GM18873 (cell line): ENCODE measurements around the gene ADPRH.
"Not testable (repeated sequence)": the region's sequence is repeated elsewhere in the genome, so short reads cannot be mapped to it uniquely, and the experiment has no call there.

Experiments
- ATAC-seq: cut with Tn5 transposase; IDR thresholded peaks from one replicate; pipeline ENCODE4 v1.9.1; 2021; ENCODE audit warnings: mild to moderate bottlenecking, moderate library complexity, moderate number of reproducible peaks; ENCODE audit not compliant: unreplicated experiment, low FRiP score

ADPRH gene

DNA sequence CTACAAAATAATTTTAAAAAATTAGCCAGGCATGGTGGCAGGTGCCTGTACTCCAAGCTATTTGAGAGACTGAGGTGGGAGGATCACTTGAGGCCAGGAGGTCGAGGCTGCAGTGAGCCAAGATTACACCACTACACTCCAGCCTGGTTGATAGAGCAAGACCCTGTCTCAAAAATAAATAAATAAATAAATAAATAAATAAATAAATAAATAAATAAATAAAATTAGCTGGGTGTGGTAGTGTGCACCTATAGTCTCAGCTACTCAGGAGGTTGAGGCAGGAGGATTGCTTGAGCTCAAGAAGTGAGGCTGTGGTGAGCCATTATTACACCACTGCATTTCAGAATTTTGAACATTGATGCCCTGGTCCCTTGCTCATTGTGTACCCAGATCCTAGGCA is 15.6 kb downstream of the ADPRH start:
- ATAC-seq: not testable (repeated sequence)

DNA sequence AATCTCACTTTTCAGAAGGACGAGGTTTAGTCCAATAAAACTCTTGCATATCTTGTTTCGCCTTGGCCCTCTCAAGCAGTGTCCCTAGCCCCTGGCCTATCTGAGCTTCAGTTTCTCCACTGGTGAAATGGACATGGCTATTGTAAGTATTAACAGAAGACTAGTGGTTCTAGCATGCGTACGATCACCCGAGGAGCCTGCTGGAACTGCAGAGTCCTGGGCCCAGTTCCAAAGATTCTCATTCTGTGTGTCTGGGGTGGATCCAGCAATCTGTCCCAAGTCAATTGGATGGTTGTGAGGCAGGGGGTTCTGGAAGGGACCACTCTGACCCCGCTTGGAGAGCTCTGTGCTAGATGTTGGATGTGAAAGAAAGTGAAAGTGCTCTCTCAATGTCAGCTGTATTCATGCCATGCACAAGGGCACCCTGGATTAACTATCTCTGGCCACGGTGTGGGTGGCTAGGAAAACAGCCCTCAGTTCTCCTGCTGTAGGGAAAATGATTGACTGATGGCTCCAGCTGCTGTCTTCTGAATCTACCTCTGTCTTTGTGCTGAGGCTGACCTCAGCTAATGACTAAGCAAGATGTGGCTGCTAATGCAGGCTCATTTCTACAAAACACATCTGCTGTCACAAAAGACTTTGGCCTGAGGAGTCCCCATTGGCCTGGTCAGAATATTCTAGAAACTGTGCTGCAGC is 16.5 kb downstream of the ADPRH start:
- ATAC-seq: no peak

DNA sequence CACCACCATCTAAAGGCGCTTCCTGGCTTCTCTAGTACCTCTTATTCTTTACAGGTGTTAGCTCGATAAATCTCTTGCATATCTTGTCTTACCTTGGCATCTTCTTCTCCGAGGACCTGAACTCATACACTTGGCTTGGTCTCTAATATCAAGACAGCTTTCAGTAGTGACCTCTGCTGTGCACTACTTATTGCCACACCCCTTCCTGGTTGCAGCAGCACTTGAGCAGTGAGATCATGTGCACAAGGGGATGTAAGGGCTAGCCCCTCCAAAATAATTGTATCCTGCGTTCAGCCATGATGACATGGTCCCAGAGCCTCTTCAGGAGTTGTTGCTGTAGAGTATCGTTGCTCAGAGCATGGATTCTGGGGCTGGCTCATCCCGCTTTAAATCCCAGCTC is 17.1 kb downstream of the ADPRH start:
- no peak for ATAC-seq

DNA sequence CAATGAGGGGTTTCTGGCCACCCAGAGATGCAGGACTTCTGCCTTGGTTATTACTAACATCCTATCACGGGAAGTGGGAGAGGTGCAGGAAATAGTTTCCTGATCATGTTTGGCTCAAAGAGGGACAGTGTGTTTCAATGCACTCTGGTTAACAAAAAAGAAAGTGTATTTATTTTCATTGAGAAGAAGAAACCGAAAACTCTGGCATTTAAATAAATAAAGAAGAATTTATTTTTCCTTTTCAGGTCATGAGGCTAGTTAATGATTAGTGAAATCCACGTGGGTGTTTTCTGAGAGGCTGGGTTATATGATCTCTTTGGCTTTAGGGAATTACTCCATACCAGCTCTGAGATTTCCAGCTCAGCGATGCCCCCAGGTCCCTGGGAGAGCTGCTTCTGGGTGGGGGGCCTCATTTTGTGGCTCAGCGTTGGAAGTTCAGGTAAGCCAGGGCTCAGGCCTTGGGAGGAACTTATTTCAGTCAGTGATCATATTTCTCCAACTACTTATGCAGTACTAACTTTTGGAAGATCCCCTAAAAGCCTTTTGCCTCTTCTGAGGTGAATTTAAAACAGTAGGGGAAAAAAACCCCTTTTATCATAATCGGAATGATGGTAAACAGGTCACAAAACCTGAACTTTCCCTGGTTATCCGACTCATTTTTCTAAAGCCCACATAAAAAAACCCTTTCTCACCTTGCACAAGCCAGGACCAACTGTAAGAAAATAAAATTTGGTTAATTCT is 18.4 kb downstream of the ADPRH start, which contains the start of gene PLA1A:
TSS of gene PLA1A (plus strand) at position 338 of the 741 bp plus-strand sequence. CDS start at position 367, 29 bp downstream.
- no peak for ATAC-seq

DNA sequence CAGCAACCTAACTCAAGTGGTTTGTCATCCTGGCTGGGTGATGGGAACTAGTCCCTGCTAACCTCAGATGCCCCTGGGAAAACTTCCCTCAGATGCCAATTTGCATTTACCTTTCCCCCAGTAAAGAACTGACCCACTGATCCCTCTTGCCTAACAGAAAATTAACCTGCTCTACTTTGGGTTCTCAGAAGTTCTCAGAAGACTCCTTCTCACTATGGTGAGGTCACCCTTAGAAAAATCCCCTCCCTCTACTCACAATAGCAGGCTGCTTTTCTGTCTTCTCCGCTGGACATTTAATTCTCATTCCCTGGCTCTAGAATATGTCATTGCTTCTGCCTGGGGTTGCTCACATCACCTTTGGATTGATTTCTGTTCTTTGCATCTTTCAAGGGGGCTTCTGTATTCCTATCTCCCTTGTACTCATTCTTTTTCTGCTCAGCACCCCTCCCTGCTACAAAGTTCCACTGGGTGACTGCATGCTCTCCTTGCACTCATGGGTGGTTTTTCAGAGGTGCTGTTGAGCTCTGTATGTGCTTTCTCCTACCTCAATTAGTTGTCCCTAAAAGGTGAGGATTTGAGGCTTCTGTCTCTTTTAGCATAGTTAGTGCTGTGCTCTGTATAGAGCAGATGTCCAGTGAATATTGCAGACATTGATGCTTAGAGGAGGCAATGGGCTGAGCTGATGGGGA is 19.3 kb downstream of the ADPRH start:
- peak; percentile 56 for ATAC-seq

DNA sequence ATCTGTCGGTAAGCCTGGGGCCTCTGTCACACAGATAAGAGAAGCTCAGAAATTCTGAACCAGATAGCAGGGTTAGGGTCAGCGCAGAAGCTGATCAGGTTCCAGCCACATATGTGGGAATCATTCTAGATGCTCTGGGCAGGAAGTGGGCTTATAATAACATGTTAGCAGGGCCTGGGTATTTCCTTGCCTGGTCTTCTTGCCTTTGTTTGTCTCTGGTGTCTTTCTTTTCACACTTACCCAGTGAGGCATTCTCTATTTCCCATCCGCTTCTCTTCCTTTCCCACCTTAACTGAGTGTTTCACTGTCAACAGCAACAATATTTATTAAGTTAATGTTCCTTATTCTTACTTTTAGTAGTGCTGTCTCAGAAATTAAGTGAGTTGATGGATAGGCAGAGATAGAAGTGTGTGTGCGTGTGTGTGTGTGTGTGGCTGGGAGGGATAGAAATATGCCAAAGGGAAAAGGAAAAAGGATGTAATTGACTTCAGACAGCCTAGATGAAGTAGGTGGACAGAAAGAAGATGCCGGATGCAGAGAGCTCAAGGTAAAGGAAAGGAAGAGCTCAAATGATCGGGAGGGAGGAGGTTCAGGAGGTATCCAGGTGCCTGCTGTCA is 20.4 kb downstream of the ADPRH start:
- ATAC-seq: no peak

DNA sequence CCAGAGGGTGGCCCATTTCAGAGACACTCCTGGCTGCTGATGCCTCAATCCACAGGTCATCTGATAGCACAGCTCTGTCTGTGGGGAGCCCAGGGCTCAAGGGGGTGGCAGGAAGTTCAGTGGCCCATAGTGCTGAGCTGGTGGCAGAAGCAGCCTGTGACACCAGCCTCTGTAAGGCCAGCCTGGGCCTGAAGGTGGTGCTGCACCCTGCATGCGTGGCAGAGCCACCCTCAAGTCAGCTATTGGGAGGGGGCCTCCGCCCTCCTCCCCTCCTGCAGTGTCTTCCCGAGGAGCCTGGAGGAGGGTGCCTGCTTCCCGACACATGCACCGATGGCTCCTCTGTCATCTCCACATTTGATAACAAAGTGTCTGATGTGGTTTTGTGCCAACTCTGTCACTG is 21.4 kb downstream of the ADPRH start:
- peak; percentile 61 for ATAC-seq

DNA sequence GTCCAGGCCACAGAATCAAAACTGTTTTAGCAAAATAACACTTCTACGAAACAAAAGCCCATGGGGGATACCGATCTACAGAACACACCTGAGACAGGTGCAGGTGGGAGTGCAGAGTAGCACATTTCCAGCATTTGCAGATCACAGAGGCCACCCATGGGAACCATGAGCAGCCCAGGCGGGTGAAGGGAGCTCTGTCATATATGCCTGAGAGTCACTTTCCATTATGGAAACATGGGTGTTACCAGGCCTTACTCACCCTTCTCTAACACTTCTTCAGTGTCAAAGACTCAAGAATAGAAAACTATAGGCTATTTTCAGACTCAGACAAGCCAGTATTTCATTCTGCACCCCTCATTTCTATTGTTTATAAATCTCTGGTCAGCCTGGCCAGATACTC is 21.9 kb downstream of the ADPRH start:
- peak; percentile 1 for ATAC-seq

DNA sequence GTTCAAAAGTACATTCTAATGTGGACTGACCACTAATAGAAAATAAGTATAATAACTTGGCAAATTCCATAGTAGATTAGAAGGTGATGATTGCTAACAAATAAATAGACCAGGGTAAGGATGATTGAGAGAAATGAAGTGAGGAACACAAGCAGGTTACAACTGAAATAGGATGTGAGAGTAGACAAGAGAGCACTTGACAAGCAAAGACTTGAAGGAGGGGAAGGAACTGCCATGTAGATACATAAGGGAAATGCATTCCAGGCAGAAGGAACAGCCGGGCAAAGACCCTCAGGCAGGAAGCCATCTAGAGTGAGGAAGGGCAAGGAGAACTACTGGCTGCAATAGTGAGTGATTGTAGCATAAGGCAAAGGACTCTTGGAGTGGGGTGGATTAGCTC is 23.4 kb downstream of the ADPRH start:
- no peak for ATAC-seq

DNA sequence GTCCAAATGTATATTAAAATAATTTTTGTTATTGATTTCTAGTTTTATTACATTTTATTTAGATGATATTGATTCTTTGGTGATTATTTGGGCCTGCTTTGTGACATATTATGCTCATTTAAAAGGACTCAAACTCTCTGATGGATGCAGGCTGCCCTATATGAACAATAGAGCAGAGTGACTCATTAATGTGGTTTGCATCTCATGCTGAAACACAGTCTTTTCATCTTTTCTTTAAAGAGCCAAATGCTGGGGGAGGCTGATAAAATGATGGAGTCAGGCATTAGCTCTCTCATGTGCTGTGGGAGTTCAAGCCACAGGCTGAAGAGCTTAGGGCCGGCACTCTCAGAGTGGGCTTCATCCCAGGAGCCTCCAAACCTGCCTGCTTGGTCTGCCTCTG is 25.6 kb downstream of the ADPRH start:
- no peak for ATAC-seq

DNA sequence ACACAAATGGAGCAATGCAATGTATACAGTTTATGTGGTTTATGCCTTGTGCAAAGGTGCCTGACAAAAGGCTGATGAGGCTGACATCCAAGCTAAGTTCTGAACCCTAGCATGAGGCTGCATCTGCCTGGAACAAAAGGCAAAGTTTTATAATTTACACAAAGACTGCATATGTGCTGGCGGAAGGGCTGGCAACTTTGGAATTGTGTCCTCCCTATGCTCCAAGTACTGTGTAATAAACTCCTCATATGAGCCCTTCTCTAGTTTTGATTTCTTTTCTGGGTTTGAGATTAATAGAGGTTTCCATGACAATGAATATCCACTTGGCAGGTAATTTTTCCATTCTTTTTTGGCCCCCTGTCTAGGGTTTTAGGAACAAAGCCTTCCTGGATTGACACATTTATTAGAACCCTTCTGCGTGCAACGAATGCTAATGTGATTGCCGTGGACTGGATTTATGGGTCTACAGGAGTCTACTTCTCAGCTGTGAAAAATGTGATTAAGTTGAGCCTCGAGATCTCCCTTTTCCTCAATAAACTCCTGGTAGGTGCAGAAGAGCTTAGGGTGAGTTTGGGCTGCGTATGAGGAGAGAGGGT is 29.2 kb downstream of the ADPRH start:
- no peak for ATAC-seq

DNA sequence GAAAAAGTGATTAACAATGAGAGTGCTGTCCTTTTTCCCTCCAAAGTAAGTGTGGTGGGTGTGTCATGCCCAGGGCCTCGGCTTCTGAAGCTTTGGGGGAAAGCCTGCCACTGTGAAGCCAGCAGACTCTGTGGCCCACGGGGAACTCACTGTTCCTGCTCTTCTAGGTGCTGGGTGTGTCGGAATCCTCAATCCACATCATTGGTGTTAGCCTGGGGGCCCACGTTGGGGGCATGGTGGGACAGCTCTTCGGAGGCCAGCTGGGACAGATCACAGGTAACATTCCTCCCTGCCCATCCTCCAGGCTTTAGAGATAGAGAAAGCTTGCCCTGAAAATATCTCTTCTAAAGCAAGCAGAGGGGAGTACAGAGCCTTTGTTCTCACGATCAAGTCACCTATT is 30.0 kb downstream of the ADPRH start:
- ATAC-seq: no peak

DNA sequence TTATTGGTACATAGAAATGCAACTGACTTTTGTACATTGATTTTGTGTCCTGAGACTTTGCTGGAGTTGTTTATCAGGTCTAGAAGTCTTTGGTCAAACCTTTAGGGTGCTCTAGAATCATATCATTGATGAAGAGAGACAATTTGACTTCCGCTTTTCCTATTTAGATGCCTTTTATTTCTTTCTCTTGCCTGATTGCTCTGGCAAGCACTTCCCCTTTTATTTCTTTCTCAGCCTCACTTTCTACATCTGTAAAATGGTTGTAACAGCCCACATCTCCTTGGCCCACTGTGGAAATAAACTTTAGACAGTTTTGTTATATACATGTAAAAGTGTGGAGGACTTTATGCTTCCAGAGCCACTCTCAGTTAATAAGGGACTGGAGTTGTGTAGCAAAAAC is 32.4 kb downstream of the ADPRH start:
- no peak for ATAC-seq

DNA sequence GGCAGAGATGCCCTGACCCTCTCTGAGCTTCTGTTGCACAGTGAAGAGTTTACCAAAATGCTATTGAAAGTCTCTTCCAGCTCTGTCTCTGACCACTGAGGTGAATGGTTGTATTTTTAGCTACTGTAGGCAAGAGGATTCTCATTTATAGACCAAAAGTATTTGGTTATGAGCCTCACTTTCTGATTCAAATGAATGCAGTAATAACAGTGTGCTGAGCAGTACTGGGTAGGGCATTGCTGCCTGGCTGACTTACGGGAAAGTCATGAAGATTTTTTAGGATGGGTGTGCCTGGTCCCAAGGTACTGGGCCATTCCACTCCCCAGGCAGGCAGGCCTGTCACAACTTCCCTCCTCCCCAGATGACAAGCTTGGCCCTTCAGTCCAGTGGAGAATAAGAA is 33.9 kb downstream of the ADPRH start:
- ATAC-seq: no peak

DNA sequence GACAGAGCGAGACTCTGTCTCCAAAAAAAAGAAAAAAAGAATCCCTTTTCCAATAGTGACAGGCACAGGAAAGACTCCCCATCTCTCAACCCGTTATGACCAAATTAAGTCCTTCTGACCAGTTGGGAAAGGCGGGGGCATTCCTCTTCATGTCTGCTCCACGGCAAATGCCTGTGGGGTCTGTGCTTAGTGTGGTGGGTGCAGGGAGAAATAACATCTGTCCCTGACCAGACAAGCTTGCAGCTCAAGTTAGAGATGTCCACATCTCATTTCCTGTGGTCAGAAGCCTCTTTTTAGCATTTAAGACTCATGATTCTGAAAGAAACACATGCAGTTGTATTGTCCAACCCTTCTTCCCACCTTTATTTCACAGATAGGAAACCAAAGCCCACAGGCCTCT is 34.6 kb downstream of the ADPRH start:
- no peak for ATAC-seq

DNA sequence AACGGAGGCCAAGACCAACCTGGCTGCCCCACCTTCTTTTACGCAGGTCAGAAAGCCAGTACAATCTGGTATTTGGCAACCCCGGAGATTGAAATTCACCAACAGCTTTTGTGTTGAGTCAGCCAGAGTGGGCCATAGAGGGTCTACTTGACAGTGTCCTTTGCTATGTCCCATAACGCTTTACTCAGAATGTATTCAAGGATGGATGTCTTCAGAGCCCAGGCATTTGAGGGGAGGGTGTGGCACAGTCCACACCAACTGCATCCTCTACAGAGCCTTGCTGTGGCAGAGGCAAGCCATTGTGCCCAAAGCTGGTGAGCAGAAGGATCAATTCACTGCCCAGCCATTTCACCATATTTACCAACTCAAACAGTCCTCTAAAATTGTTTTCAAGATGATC is 36.8 kb downstream of the ADPRH start:
- no peak for ATAC-seq

DNA sequence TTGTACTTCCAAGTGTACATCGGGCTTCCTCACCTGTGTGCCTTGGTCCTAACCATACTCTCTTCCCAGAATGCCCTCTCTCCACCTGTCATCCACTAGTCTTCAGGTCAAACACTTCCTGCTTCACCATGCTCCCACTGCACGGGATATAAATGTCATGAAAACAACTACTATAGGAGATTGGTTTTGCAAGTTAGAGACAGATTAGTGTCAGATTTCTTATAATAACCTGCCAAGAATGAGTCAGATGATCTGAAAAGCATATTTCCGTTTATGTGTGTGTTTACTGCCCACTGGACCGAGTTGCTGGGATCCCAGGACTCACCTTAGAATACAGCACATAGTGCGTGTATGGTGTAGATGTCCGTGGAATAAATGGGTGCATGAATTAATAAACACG is 39.8 kb downstream of the ADPRH start:
- no peak for ATAC-seq

DNA sequence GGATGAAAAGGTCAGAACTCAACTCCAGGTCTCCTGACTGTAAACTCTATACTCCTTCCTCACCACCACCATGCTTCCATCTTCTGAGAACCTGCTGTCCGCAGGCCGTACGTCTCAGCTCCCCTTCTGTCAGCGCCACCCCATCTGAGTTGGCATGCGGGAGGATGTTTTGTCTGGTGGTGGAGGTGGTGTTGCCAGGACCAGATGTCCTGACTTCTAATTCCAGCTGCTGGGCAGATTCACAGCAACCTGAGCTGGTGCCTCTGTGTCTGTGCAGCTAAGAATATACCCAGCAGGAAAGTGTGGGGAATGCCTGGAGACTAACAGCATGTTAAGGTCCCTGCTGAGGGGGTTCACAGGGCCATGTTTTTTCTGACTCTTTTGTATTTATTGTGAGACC is 41.6 kb downstream of the ADPRH start:
- no peak for ATAC-seq

DNA sequence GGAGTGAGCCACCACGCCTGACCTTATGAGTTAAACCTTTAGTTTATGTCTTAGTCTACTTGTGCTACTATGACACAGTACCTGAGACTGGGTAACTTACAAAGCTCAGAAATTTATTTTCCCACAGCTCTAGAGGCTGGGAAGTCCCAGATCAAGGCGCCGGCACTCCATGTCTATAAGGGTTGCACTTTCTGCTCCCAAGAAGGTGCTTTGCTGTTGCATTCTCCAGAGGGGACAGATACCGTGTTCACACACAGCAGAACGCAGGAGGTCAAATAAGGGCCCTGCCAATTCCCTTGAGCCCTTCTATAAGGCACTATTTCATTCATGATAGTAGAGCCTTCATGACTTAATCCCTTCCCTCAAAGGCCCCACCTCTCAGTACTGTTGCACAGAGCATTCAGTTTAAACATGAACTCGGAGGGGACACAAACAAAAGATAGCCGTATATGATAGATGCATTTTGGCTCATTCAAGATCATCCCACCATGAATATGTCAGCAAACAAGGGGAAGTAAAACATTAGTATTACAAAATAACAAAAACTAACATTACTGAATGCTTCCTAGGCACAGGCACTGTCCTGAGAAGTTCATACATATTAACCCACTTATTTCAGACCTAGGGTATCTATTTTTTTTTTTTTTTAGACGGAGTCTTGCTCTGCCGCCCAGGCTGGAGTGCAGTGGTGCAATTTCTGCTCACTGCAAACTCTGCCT is 44.9 kb downstream of the ADPRH start:
- no peak for ATAC-seq
